Embryonic facial prominence (tissue), 1 donor: Measurements from ENCODE around the gene SLC25A17.
"Not testable (repeated sequence)": the region's sequence is repeated elsewhere in the genome, so short reads cannot be mapped to it uniquely, and the experiment has no call there.

Experiments used
- DNase-seq: peaks from one replicate; pipeline ENCODE4 v3.0.0-alpha.2; 2016; ENCODE audit errors: extremely low spot score

Gene SLC25A17

DNA sequence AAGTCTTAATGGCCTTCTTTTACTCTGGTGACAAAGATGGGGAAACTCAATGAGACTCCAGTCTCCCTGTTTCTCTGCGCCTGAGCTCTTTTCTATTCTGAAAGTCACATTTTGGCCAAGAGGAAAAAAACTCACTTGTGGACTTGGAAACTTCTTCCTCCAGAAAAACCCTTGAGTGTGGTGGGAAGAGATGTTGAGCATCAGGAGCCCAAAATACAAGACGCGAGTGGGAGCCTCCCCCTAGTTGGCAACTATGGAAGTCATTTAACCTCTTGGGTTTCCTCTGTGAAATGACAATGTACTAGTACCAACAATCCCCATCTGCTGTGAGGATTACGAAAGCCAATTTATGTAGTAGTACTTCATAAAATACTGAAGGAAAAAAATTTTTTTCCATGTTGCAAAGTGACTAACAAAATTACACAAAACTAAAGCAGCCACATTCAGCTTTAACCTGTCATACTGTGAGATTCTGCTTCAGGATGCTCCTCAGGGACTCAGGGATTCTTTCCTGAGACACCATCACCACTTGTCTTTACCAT lies 524 bp upstream of the SLC25A17 start:
- DNase-seq, result no peak

DNA sequence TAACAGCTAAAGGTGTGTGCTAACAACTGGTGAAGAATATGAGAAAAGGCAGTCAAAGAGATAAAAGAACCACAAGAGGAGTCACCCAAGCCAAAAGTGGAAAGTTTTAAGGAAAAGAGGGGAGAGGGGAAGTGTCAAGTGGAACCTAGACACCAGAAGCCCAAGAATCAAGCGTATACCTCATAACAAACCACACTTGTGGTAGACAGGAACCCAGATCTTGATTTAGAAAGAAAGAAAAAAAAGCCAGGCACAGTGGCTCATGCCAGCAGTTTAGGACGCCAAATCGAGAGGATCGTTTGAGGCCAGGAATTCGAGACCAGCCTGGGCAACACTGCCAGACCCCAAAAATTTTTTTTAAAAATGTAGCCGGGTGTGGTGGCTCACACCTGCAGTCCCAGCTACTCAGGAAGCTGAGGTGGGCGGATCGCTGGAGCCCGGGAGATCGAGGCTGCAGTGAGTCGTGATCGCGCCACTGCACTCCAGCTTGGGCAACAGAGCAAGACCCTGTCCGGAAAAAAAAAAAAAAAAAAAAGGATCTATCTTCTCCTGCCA lies 877 bp downstream of the SLC25A17 start:
- DNase-seq, result no peak

DNA sequence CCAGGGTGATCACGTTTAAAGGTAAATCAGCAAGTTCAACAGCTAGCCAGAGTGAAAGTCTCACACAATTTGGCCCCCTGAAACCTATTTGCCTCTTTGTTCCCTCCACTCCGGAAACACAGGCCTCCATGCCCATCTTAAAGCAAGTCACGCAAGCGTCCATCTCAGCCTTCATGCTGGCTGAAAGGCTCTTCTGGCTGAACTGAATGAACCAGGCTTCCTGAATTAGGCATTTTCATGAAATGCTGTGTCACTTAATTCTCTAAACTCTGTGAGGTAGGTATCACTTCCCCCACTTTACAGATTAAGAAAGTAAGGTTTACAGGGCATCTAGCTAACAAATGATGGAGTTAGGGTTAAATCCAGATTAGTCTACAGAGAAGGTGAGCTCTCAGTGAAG lies 1.4 kb downstream of the SLC25A17 start:
- DNase-seq, result no peak

DNA sequence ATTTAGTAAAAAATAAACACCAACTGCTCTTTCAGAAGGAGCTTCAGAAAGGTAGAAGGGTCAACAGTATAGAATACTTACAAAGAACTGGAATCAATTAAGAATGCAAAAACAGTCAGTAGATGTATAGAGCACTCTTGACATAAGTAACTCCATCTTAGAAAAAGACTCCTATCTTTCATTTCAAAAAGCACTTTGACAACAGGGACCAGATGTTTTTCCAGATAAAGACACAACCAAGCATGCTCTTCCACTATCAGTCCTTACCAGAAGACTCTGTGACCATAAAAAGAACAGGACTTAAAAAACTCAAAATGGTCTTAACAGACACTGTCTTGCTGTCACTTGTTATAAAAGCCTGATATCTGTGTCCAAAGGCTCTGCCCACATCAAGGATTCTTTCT lies 5.2 kb downstream of the SLC25A17 start:
- DNase-seq, result no peak

DNA sequence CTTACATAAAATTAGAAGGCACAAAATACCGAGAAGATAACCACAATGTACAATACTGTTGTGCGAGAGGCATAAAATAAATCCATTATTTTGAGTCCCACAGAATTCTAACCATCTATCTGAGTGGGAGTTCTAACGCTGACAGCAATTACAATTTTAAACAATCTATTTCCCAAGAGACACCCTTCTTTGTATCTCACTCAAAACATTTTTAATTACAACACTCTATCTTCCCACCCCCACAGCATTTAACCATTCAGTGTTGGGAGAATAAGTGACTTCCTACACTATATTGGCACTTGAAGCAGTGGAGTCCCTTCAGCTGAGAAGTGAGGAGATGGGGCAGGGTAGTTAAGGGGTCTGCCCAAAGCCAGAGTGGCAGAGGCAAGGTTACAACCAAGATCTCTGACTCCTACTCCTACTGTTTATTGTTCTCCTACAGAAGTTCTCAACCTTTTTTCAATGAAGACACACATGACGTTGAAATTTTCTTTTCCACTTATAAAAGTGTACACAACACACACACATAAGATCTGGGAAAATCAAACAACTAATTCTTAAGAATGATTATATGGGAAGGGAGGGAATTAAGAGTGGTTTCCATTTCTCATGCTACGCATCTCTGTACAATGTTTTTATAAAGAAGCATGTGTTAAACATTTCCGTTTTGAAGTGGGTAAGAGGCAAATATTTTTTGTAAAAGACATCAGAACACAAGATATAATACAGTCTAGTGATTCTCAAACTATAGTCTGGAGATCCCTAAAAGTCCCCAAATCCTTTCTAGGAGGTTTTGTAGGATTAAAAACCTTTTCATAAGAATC lies 10.9 kb downstream of the SLC25A17 start:
- DNase-seq, result no peak

DNA sequence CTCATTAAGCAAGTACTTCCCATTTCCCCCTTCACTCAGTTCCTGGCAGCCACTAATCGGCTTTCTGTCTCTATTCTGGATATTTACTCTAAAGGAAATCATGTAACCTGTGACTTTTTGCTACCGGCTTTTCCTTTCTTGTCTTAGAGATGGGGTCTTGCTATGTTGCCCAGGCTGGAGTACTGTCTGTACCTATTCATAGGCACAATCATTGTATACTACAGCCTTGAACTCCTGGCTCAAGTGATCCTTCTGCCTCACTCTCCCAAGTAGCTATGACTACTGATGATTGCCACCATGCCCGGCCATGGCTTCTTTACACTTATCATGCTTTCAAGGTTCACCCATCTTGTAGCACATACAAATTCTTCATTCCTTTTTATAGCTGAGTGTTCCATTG lies 12.4 kb downstream of the SLC25A17 start:
- no peak for DNase-seq

DNA sequence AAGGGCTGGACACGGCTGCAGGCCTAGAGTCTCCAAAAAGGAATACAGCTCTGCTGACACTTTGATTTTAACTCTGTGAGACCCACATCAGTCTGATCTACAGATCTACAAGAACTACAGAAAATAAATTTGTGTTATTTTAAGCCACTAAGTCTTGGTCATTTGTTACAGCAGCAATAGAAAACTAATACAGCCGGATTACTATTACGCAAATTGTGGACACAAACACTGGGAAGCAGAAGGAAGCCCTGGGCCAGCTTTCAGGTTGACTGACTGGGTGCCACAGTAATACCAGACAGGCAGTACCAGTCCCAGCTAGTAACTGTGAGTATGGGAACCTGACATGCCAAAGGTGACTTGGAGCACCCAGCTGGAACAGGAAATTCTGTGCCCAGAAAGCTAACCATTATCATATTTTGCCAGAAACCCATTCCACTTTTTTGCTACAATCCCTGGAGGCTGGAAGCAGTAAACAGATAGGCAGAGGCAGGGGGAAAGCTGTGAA lies 13.4 kb downstream of the SLC25A17 start:
- DNase-seq, result no peak

DNA sequence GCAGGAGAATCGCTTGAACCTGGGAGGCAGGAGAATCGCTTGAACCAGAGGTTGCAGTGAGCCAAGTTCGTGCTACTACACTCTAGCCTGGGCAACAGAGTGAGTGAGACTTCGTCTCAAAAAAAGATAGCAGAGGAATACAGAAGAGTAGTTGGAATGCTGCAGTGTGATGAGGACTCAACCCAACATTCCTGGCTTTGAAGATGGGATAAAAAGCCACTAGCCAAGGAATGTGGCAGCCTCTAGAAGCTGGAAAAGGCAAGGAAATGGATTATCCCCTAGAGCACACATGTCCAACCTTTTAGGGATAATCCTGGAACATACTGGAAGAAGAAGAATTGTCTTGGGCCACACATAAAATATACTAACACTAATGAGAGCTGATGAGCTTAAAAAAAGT lies 13.9 kb downstream of the SLC25A17 start:
- DNase-seq, result no peak

DNA sequence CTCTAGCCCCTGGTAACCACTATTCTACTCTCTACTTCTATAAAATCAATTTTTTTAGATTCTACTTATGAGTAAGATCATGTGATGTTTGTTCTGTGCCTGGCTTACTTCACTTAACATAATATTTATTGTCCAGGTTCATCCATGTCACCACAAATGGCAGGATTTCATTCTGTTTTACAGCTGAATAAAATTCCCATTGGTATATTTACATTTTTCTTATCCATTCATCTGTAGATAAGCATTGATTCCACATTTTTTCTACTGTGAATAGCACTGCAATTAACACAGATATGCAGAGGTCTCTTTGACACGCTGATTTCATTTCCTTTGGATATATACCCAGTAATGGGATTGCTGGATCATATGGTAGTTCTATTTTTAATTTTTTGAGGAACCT lies 15.8 kb downstream of the SLC25A17 start:
- DNase-seq, result no peak

DNA sequence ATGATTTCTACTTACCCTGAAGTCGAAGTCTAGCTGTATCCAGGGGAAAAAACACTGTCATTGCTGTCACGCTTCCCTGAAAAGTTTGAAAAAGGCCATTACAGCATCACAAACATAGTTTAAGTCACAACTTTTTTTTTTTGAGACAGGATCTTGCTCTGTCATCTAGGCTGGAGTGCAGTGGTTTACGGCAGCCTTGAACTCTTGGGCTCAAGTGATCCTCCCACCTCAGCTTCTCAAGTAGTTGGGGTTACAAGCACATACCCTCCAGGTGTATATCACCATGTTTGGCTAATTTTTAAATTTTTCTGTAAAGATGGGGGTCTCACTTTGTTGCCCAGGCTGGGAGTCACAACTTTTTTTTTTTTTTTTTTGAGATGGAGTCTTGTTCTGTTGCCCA lies 20.1 kb downstream of the SLC25A17 start:
- DNase-seq, result no peak

DNA sequence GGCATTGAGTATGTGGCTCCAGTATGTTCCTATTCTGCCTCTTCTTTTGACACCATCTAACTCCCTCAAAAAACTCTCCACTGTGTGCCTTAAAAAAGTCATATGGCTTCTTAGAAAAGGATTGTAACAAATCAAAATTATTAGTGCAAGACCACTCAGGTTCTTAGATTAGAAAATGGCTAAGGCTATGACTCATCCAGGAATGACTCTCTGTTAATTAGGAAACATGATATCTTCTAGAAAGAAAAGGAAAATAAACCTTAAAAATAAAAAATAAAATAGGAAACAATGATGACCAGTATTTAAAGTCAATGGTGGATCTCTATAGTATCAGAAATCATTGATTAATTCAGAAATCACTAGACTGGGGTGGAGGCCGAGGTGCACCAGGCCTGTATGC lies 21.7 kb downstream of the SLC25A17 start:
- no peak for DNase-seq

DNA sequence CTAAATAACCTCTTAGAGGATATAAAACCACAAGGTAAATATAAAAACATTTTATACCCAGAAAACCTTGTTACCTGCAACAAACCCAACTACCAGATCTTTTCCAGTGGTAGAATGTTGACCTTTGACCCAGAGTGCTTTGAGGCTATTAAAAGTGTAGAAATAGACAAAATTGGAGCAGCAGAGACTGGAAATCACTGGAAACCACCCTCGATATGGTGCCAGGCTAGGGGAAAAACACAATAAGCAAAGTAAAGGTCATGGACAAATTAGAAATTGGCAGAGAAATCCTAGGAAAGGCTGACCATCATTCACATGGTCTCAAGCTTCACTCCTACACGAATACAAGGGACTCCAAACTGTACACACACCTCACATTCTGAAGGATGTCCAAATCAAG lies 26.7 kb downstream of the SLC25A17 start:
- no peak for DNase-seq

DNA sequence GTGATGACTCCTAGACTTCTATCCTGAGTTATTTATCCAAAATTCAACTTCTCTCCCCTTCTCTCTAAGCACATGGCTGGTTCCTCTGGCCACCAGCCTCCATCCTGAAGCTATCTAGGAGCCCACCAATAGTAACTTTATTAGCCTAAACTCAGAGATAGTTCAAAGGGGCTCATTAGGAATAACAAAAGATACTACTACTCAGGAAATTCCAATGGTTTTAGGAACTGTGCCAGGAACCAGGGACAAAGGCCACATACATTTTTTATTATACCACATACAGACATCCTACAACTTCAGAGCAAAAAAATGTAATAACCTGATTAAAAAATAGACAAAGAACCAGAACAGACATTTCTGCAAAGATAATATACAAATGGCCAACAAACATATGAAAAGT lies 27.9 kb downstream of the SLC25A17 start:
- DNase-seq, result no peak

DNA sequence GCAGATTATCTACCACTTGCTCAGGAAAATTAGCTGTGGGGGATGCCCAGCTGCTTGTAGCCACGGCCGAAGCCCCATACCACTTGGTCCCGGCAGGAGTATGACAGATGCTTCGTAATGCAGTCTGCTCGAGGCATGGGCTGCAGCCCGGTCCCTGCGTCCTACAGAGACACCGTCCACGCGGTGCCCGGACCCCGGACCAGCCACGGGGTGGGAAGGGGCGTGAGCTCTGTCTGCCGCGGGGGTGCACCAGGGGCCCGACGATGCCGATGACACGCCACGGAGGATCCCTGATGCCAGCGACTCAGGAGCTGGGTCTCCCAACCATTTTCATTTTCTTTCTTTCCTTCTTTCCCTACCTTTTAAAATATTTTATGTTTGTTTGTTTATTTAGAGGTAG lies 30.0 kb downstream of the SLC25A17 start:
- no peak for DNase-seq

DNA sequence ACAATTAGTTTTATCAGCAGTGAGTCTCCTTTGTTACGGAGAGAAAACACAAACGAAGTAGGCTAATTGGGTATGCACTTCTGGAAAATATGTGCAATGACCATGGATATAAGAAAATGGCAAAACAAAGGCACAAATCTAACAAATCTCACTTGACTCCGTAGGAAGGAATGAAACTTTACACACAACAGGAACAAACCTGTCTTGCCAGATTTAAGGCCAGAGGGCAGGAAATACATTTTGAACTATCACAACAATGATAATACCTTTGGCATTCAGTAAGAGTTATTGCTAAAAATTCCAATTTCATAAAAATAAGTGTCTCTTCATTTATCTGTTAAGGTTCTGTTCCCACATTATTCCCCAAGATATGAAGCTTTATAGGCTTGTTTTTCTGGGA lies 36.6 kb downstream of the SLC25A17 start:
- DNase-seq, result no peak

DNA sequence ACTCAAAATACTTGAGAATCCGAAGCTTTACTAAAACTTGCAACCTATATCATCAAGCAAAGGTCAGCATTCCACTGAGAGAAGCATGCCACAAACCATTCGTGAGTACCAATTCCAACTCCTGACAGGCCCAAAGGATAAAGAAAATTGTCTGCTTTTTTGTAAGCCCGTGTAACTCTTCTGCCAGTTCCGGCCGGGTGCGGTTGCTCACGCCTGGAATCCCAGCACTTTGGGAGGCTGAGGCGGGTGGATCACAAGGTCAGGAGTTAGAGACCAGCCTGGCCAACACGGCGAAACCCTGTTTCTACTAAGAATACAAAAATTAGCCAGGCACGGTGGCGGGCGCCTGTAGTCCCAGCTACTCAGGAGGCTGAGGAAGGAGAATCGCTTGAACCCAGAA lies 37.4 kb downstream of the SLC25A17 start:
- not testable (repeated sequence) for DNase-seq

DNA sequence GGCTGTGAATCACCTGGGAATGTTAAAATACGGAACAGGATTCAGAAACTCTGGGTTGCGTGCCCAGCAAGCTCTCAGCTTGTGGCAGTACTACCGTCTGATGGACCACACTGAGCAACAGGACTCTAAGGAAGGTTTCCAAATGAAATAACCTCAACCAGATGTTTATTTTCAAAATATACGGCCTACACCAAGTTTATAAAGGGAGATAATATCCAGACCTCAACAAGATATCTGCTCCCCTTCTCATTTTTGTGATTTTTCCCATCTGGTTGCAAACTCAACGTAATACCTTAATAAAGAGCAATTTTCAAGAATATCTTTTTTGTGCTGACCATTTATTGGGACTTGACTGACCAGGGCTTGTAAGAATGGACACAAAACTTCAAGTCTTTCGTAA lies 49.4 kb downstream of the SLC25A17 start:
- no peak for DNase-seq

DNA sequence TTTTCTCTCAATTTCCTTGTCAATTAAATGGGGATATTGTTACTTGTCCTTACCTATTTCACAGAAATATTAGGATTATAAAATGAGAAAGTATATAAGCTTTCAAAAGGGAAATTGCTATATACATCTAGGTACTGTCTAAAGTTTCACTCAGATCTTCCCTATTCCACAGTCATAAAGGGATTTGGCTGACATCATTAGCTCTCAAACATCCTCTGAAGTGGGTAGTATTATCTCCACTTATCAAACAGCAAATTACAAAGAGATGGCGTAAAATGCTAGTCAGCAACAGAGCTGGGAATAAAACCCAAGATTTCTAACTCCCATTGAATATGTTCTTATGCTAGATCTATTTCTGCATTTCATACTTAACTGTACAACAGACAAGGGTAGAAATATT lies 50.9 kb downstream of the SLC25A17 start:
- no peak for DNase-seq

DNA sequence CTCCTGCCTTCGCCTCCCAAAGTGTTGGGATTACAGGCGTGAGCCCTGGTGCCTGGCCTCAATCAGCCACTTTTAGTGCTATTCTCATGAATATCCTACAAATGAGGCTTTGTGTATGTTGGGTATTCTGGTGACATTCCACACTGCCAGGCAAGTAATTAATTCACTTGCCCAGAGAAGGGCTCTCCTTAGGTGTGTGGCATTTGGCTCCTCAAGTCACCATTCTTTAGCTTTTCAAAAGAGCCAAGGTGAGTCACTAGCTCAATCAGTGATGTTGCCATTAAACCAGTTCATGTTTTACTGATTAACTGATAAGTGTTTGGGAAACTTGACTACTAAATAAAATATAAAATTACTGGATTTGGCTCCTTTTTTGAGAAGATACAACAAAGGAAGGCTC lies 52.2 kb downstream of the SLC25A17 start:
- DNase-seq, result no peak

DNA sequence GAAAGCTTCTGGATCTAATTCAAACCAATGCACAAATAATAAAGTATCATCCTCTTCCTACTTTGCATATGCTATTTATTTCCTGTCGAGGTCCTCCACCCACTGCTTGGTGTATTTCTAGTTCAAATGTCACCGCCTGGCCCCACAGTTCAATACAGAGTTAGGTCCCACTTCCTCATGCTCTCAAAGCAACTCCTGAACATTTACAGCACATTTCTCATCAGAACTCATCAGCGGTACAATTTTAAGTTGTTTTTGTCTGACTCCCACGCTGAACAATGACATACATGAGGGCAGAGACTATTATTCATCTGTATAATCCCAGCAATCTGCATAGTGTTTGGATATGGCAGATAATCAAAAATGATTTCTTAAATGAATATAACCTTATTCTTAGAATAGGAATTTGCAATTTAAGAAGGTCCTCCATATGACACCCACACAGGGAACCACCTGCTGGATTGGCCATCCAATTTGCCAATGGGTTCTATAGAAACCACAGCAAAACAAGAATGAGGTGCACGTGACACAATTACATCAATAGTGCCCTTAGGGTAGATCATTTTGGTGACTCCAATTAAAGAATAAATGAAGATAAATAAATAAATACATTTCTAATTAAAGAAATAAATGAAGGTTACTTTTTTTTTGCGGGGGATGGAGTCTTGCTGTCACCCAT lies 54.2 kb downstream of the SLC25A17 start:
- DNase-seq, result no peak

DNA sequence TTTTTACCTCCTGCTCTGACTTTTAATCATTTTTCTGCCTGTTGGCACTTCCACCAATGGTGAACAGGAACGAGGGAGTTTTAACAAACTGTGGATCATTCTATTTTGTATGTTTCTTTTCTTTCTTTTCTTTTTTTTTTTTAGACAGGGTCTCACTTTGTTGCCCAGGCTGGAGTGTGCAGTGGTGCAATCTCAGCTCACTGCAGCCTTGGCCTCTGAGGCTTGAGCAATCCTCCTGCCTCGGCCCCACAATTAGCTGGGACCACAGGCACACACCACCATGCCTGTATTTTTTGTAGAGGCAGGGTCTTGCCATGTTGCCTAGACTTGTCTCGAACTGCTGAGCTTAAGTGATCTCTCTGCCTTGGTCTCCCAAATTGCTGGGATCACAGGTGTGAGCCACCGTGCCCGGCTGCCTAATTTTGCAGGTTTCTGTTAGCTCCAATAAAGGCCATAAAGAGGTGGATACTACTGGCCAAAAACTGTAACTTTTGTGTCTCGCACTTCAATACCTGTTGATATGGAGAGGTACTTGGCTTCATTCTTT lies 59.8 kb downstream of the SLC25A17 start:
- DNase-seq, result no peak

DNA sequence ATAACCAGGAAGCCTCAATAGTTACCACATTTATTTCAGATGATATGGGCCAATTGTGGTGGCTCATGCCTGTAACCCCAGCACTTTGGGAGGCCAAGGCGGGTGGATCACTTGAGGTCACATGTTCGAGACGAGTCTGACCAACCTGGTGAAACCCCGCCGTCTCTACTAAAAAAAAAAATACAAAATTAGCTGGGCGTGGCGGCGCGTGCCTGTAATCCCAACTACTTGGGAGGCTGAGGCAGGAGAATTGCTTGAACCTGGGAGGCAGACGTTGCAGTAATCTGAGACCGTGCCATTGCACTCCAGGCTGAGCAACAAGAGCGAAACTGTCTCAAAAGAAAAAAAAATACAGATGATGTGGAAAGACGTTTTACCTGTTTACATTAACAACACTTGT lies 60.3 kb downstream of the SLC25A17 start:
- not testable (repeated sequence) for DNase-seq
